VCaP (cell line): ENCODE results near the gene GBP4.

Experiments
- H3K27ac ChIP-seq: fragments of 450-650 bp; 2 replicates; pipeline ENCODE4 v1.5.1; 2017
- CTCF ChIP-seq: fragments of 450-650 bp; conservative IDR thresholded peaks from 2 replicates; pipeline ENCODE4 v1.5.1; 2017; ENCODE audit warnings: mild to moderate bottlenecking, moderate library complexity

The GBP4 gene

DNA sequence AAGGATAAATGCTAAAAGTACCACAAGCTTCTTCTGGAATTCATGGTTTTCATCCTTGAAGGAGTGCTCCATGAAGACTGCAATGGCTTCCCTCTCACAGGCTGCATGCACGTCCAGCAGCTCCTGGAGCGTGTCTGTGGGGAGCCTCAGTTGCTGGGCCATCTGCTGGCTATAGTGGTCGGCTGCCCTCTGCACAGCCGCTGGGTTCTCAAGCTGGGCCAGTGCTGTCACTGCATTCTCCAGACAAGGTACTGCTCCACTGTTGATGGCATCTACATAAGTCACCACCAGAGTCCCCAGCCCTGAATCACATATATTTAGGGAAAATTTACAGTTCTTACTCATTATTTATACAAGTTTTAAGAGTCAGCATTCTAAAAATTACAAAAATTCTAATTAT, 8.7 kb downstream of the GBP4 start:
- H3K27ac ChIP-seq: no peak overlapping the region
- no peak for TF ChIP-seq CTCF

DNA sequence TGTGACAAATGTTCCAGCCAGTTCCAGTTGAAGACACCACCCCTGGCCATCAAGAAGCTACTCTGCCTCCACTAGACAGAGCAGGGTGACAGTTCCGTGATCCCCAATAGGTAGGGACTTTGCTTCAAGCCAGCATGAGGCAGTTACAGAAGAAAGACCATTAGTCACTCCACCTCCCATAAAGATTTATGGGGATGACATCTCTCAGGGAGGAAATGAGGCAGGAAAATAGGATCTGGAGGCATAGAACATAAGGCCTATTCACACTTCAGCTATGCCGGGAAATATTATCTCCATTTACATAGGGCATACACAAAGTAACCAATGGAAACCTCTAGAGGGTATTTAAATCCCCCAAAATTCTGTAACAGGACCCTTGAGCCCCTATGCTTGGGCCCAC, 19.4 kb downstream of the GBP4 start:
- no peak overlapping the region for H3K27ac ChIP-seq
- TF ChIP-seq CTCF: no peak

GRCh38 chr1:89176971-89177370, 21.8 kb downstream of the GBP4 start:
- no peak overlapping the region for H3K27ac ChIP-seq
- no peak for TF ChIP-seq CTCF

DNA sequence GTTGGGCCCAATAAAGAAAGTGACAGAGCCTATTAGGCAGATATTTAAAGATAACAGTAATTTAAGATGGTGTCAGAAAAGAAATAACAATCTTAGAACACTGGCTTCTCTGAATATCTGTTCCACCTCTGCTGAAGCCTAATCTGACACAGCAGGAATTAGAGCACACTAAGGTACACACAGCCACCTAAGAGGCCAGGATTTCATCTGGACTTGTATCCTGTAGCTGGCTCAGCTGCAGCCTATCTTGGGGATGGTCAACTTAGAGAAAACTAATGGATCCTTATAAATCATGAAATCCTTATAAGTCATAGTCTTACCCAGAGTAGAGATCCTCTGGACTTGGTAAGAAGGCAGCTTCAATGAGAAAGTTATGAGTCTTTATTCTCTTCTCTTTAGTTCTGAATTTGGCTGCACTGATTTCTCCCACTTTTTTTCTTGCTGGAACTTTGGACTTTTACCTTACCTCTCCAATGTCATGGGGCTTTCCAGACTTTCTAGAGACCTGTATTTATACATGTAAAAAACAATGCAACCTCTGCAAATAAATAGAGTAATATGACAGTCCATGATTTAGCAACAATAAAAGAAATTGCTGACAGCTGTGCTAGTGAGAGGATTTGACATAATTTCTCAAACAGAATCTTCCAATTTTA, 23.0 kb downstream of the GBP4 start, which contains the start of gene GBP7:
Gene GBP7, minus strand, starts transcription at position 403 of the 656 bp plus-strand sequence. CDS start 4,068 bp downstream, outside the sequence.
- H3K27ac ChIP-seq: no peak within 1 kb of the TSS
- no peak for TF ChIP-seq CTCF

DNA sequence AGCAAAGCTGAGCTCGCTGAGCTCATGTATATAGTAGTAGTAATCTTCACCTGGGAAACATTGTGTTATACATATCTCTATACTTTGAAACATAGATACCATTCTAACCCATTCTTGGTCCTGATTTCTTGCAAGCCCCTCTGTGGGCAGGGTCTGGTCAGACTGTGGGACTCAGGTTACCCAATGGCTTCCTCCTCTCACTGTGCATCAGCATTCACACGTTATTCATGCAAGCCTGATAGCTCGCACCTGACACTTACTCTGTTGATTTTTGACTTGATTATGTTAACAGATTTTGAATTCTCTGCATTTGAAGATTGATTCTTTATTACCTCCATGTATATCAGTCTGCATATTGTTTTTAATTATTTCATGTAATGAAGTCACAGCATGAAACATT, 24.3 kb downstream of the GBP4 start:
- no peak overlapping the region for H3K27ac ChIP-seq
- no peak for TF ChIP-seq CTCF

DNA sequence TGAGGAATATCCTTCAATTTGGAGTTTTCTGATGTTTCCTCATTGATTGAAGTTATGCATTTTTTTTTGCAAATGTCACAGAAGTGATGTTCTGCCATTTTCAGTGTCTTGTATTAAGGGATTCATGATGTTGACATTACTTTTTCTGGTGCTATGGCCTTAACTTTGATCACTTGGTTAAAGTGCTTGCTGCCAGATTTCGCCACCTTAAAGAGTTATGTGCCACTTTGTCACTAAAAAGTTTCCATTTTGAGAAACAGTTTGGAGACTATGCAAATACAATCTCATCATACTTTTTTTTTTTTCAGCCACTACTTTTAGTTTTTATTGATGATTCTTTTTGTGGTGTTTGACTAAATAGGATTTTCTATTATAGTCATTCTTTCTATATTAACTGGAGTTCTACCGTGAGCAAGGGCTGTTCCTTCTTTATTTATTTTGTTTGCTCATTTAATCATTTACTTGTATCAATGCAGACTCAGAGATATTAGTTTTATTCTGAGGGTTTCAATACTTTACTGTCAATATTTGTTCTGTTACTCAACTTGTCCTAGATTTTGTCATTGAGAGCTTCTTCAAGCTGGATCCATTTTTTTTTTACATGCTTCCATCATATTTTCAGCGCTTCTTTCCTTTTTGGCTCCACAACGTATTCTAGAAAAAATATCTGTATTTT, 26.1 kb downstream of the GBP4 start:
- TF ChIP-seq CTCF: no peak
- no peak overlapping the region for H3K27ac ChIP-seq

DNA sequence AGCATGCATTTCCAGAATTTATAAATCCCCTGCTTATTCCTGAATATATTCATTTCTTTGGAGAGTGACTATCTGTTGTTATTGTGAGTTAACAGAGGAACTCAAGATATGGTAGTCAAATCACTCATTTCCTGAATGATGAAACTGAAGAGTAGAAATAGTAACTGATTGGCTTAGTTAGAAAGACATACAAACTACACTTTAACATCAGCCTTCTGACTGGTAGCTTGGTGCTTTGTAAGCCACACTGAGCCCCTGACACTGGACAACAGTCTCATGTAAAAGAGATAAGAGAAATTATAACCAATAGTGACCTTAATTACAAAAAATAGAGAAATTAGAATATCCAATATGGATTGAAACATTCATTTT, 27.7 kb downstream of the GBP4 start:
- no peak overlapping the region for H3K27ac ChIP-seq
- no peak for TF ChIP-seq CTCF
